Liver (tissue), 9 donors: ENCODE results near the gene DCHS2. TPM values are rescaled to one million over a fixed set of nuclear protein-coding genes. Genes with fewer than 3 reads are reported as not detected.
"Not testable (repeated sequence)": the region's sequence is repeated elsewhere in the genome, so short reads cannot be mapped to it uniquely, and the experiment has no call there.

Experiments
- DNase-seq: peaks from one replicate; pipeline ENCODE4 v3.0.0-alpha.2; 2017; ENCODE audit warnings: low spot score
- H3K27ac ChIP-seq, 2 donors: one replicate each; pipeline ENCODE4 v1.7.0; 2013; ENCODE audit warnings: inconsistent platforms in 2 of 2, low read length in 2 of 2, control low read depth in 1 of 2, low read depth in 1 of 2, mild to moderate bottlenecking in 1 of 2
- H3K27me3 ChIP-seq, 4 donors: one replicate each; pipeline versions ENCODE4 v1.6.1 to v1.7.0; 2013; ENCODE audit warnings: low read length in 3 of 4, inconsistent platforms in 1 of 4, mild to moderate bottlenecking in 1 of 4, moderate library complexity in 1 of 4; ENCODE audit not compliant: control insufficient read depth in 4 of 4, insufficient read depth in 4 of 4
- H3K36me3 ChIP-seq, 4 donors: one replicate each; pipeline versions ENCODE4 v1.6.1 to v1.7.0; 2013; ENCODE audit warnings: low read length in 3 of 4, mild to moderate bottlenecking in 3 of 4, low read depth in 1 of 4, moderate library complexity in 1 of 4; ENCODE audit not compliant: control insufficient read depth in 4 of 4, insufficient read depth in 3 of 4
- H3K4me1 ChIP-seq, 4 donors: one replicate each; pipeline versions ENCODE4 v1.6.1 to v1.7.0; 2013; ENCODE audit warnings: low read length in 3 of 4, mild to moderate bottlenecking in 3 of 4, moderate library complexity in 1 of 4; ENCODE audit not compliant: control insufficient read depth in 4 of 4, insufficient read depth in 4 of 4
- H3K4me3 ChIP-seq, 3 donors: one replicate each; pipeline versions ENCODE4 v1.6.1 to v1.7.0; 2013; ENCODE audit warnings: low read length in 3 of 3, control low read depth in 1 of 3, low read depth in 1 of 3, mild to moderate bottlenecking in 1 of 3
- H3K9ac ChIP-seq, 2 donors: one replicate each; pipeline ENCODE4 v1.7.0; 2013; ENCODE audit warnings: low read length in 2 of 2, mild to moderate bottlenecking in 2 of 2, moderate library complexity in 2 of 2, control low read depth in 1 of 2, low read depth in 1 of 2
- H3K9me3 ChIP-seq, 4 donors: one replicate each; pipeline versions ENCODE4 v1.6.1 to v1.7.0; 2013; ENCODE audit warnings: low read length in 3 of 4; ENCODE audit not compliant: control insufficient read depth in 4 of 4
- ATF3 ChIP-seq: IDR thresholded peaks from 2 replicates; pipeline ENCODE4 v1.6.1; 2016; ENCODE audit warnings: antibody characterized with exemption
- CTCF ChIP-seq: fragments of 150-350 bp; IDR thresholded peaks from 2 replicates; pipeline ENCODE4 v1.5.1; 2017; ENCODE audit warnings: improper control_type of control experiment, low read depth, low read length; ENCODE audit not compliant: missing input control
- EGR1 ChIP-seq, 2 donors: IDR thresholded peaks; 2 replicates each; pipeline ENCODE4 v1.6.1; 2016 to 2018; ENCODE audit warnings: antibody characterized with exemption in 2 of 2, low read depth in 2 of 2
- FOXA2 ChIP-seq: IDR thresholded peaks from 2 replicates; pipeline ENCODE4 v1.6.1; 2016; ENCODE audit warnings: antibody characterized with exemption
- GABPA ChIP-seq, 2 donors: IDR thresholded peaks in 1 of 2; conservative IDR thresholded peaks in 1 of 2; 2 replicates each; pipeline ENCODE4 v1.6.1; 2016; ENCODE audit warnings: antibody characterized with exemption in 2 of 2, mild to moderate bottlenecking in 1 of 2, moderate library complexity in 1 of 2
- HNF4A ChIP-seq, 2 donors: conservative IDR thresholded peaks; 2 replicates each; pipeline ENCODE4 v1.6.1; 2016; ENCODE audit warnings: antibody characterized with exemption in 2 of 2, mild to moderate bottlenecking in 2 of 2
- JUND ChIP-seq, 2 donors: IDR thresholded peaks; 2 replicates each; pipeline ENCODE4 v1.6.1; 2016; ENCODE audit warnings: antibody characterized with exemption in 2 of 2
- NR2F2 ChIP-seq: IDR thresholded peaks from 2 replicates; pipeline ENCODE4 v1.6.1; 2016; ENCODE audit warnings: antibody characterized with exemption
- RAD21 ChIP-seq, 2 donors: IDR thresholded peaks; 2 replicates each; pipeline ENCODE4 v1.6.1; 2016; ENCODE audit warnings: antibody characterized with exemption in 2 of 2, mild to moderate bottlenecking in 2 of 2
- RXRA ChIP-seq, 2 donors: IDR thresholded peaks; 2 replicates each; pipeline ENCODE4 v1.6.1; 2017 to 2018; ENCODE audit warnings: antibody characterized with exemption in 2 of 2, mild to moderate bottlenecking in 1 of 2
- TAF1 ChIP-seq: conservative IDR thresholded peaks from 2 replicates; pipeline ENCODE4 v1.6.1; 2016; ENCODE audit warnings: antibody characterized with exemption, mild to moderate bottlenecking
- YY1 ChIP-seq: IDR thresholded peaks from 2 replicates; pipeline ENCODE4 v1.6.1; 2016; ENCODE audit warnings: antibody characterized with exemption, mild to moderate bottlenecking
- WGBS: extraction: QIAGEN DNeasy Blood & Tissue Kit; methylation state at CpG from one replicate; pipeline ENCODE4 v1.1.7; 2013; 5-methylcytosine and 5-hydroxymethylcytosine counted together
- polyA plus RNA-seq, 2 donors: library from polyadenylated mRNA; stranded (reverse) in 1 of 2; unstranded in 1 of 2; fragments of 200-250 nt in 1 of 2; fragments of >200 nt in 1 of 2; fragmentation: Nextera tagmentation in 1 of 2; extraction: Ambion mirVana in 1 of 2; gene quantifications; one replicate each; pipeline versions ENCODE4 v1.2.1 to v1.2.3, GENCODE V29; 2013 to 2015
- total RNA-seq, 2 donors: library from RNA; depleted of rRNA; stranded (reverse); fragments of >200 nt; gene quantifications; one replicate each; pipeline ENCODE4 v1.2.3, GENCODE V29; 2014
- donor health status: healthy.
- donor health status: healthy.
- donor health status: healthy.
- donor health status: healthy.
- donor health status: healthy.

The DCHS2 gene
- total and polyA plus RNA-seq, 4 donors = 0.07 to 0.50 (median 0.09) TPM; not detected in 1

GRCh38 chr4:154218051-154218450 is 273.5 kb downstream of the DCHS2 start:
- no peak for TF ChIP-seq RXRA (IDR thresholded peaks at IDR 0.05)
- TF ChIP-seq ATF3 = no peak
- TF ChIP-seq EGR1 (IDR thresholded peaks at IDR 0.05; ENCODE audit: low read depth in 2 of 2) = no peak
- no peak for TF ChIP-seq FOXA2
- TF ChIP-seq NR2F2 = no peak
- no peak for TF ChIP-seq GABPA (IDR thresholded peaks at IDR 0.05 in 1 of 2, conservative IDR thresholded peaks at IDR 0.05 in 1 of 2)
- TF ChIP-seq HNF4A (conservative IDR thresholded peaks at IDR 0.05) = no peak
- no peaks in the 10 kb centered on the region for H3K36me3 ChIP-seq
- DNase-seq = no peak
- H3K4me1 ChIP-seq = no peaks in the 10 kb centered on the region
- no peak overlapping the region for H3K4me3 ChIP-seq
- H3K27ac ChIP-seq = no peak overlapping the region
- H3K9ac ChIP-seq = no peak overlapping the region
- H3K27me3 ChIP-seq = peaks cover 0 to 4% (median 0%) of the 10 kb centered on the region in 4 donors
- H3K9me3 ChIP-seq = peaks cover 0 to 4% (median 1%) of the 10 kb centered on the region in 4 donors

- not testable (repeated sequence) for H3K9ac ChIP-seq, H3K9me3 ChIP-seq, H3K36me3 ChIP-seq, H3K27me3 ChIP-seq, H3K27ac ChIP-seq, H3K4me3 ChIP-seq, H3K4me1 ChIP-seq, DNase-seq
- 73% methylated on average over 13 of the region's 13 CpGs for WGBS
These were observed 274.2 kb downstream of the DCHS2 start for GRCh38 chr4:154217384-154217783.

- H3K27ac ChIP-seq = no peak overlapping the region
- H3K36me3 ChIP-seq = no peaks in the 10 kb centered on the region
- no peak overlapping the region for H3K9ac ChIP-seq
- DNase-seq = no peak
- no peak for TF ChIP-seq RAD21 (IDR thresholded peaks at IDR 0.05)
- no peaks in the 10 kb centered on the region for H3K9me3 ChIP-seq
- no peak overlapping the region for H3K4me3 ChIP-seq
- WGBS = 80% methylated on average over 1 of the region's 1 CpG
- H3K27me3 ChIP-seq = peaks cover 0 to 4% (median 0%) of the 10 kb centered on the region in 4 donors
- no peaks in the 10 kb centered on the region for H3K4me1 ChIP-seq
These were observed 280.1 kb downstream of the DCHS2 start for GRCh38 chr4:154211506-154211905.

GRCh38 chr4:154208424-154208823 is 283.2 kb downstream of the DCHS2 start:
- Histone ChIP-seq H3K27ac (no peak overlapping the region), H3K4me3 (no peak overlapping the region), H3K9me3 (no peaks in the 10 kb centered on the region), H3K36me3 (no peaks in the 10 kb centered on the region), H3K4me1 (no peaks in the 10 kb centered on the region), H3K9ac (no peak overlapping the region), H3K27me3 (no peaks in the 10 kb centered on the region)
- no peak for DNase-seq
- 63% methylated on average over 5 of the region's 5 CpGs for whole genome bisulfite sequencing
- TF ChIP-seq NR2F2 (no peak), EGR1 (IDR thresholded peaks at IDR 0.05; ENCODE audit: low read depth in 2 of 2) (no peak), CTCF (no peak), ATF3 (no peak), GABPA (IDR thresholded peaks at IDR 0.05 in 1 of 2, conservative IDR thresholded peaks at IDR 0.05 in 1 of 2) (no peak), TAF1 (no peak), RAD21 (IDR thresholded peaks at IDR 0.05) (no peak), FOXA2 (no peak), HNF4A (conservative IDR thresholded peaks at IDR 0.05) (no peak), YY1 (no peak), JUND (IDR thresholded peaks at IDR 0.05) (no peak), RXRA (IDR thresholded peaks at IDR 0.05) (no peak)
